ENCODE data around the gene TRMT112. TPM values are rescaled to one million over a fixed set of nuclear protein-coding genes. Genes with fewer than 3 reads are reported as not detected.

The TRMT112 gene
- total RNA-seq, 1 donor from 2014 or later: 156 TPM

DNA sequence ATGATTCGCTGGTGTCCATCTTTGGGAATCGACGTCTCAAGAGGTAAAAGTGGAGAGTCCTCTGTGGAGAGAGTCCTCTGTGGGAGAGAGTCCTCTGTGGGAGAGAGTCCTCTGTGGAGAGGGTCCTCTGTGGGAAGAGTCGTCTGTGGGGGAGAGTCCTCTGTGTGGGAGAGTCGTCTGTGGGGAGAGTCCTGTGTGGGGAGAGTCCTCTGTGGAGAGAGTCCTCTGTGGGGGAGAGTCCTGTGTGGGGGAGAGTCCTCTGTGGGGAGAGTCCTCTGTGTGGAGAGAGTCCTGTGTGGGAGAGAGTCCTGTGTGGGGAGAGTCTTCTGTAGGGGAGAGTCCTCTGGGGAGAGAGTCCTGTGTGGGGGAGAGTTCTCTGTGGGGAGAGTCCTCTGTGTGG lies 3.7 kb upstream of the TRMT112 start:
- no peaks in the 10 kb centered on the region for H3K27me3 Mint-ChIP-seq
- DNase-seq (no peak), ATAC-seq (ENCODE audit: low read depth) (no peak)
- CTCF ChIA-PET: no interaction called here
- intact Hi-C loops (cut with micrococcal nuclease): no loop called here
- H3K9me3 Mint-ChIP-seq: no peaks in the 10 kb centered on the region
- H3K4me3 Mint-ChIP-seq: no peak overlapping the region
- POLR2A ChIA-PET: no interaction called here
- H3K27ac Mint-ChIP-seq: peak overlapping the region; percentile 19
- peaks cover 35% of the 10 kb centered on the region for H3K36me3 Mint-ChIP-seq (ENCODE audit: low read depth)
- TF ChIP-seq, protein P1, sequence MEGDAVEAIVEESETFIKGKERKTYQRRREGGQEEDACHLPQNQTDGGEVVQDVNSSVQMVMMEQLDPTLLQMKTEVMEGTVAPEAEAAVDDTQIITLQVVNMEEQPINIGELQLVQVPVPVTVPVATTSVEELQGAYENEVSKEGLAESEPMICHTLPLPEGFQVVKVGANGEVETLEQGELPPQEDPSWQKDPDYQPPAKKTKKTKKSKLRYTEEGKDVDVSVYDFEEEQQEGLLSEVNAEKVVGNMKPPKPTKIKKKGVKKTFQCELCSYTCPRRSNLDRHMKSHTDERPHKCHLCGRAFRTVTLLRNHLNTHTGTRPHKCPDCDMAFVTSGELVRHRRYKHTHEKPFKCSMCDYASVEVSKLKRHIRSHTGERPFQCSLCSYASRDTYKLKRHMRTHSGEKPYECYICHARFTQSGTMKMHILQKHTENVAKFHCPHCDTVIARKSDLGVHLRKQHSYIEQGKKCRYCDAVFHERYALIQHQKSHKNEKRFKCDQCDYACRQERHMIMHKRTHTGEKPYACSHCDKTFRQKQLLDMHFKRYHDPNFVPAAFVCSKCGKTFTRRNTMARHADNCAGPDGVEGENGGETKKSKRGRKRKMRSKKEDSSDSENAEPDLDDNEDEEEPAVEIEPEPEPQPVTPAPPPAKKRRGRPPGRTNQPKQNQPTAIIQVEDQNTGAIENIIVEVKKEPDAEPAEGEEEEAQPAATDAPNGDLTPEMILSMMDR (IDR thresholded peaks at IDR 0.05): no peak
- H3K4me1 Mint-ChIP-seq: peaks cover 23% of the 10 kb centered on the region

DNA sequence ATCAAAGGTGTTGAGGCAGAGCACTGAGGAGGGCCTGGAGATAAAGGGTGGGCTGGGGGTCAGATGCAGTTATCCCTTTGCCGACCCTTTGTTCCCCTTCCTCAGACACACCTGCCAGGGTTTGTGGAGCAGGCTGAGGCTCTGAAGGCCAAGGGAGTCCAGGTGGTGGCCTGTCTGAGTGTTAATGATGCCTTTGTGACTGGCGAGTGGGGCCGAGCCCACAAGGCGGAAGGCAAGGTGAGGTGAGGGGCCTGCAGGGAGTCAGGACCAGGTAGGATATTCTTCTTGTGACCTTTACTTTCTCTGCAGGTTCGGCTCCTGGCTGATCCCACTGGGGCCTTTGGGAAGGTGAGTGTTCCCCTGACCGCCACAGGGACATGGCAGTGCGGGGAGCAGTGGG lies 3.2 kb upstream of the TRMT112 start:
- peaks cover 23% of the 10 kb centered on the region for H3K4me1 Mint-ChIP-seq
- POLR2A ChIA-PET: interaction anchor here (1.3 to 4.9 kb wide), 2 partner anchors 11 to 15 kb away, joined by 3 to 77 read pairs; no protein-coding TSS in a partner anchor

GRCh38 chr11:64318766-64319761 lies 1.7 kb upstream of the TRMT112 start:
- POLR2A ChIA-PET: interaction anchor here (0.6 to 4.9 kb wide), 15 partner anchors 12 to 1352 kb away, joined by 3 to 94 read pairs (median 8); partner anchors contain the start of genes CCDC88B, ESRRA and FERMT3
- H3K27me3 Mint-ChIP-seq: no peaks in the 10 kb centered on the region
- DNase-seq: no peak
- peak overlapping the region; percentile 99 for H3K27ac Mint-ChIP-seq
- H3K4me3 Mint-ChIP-seq: peak overlapping the region; percentile 94
- H3K4me1 Mint-ChIP-seq: peaks cover 23% of the 10 kb centered on the region
- H3K36me3 Mint-ChIP-seq (ENCODE audit: low read depth): peaks cover 45% of the 10 kb centered on the region
- H3K9me3 Mint-ChIP-seq: no peaks in the 10 kb centered on the region
- intact Hi-C loops (cut with micrococcal nuclease): loop anchor here (1.0 to 5.0 kb wide), 9 partner anchors 12 to 423 kb away; partner anchors contain the start of genes CCDC88B, DNAJC4, NAA40 and NRXN2
- ATAC-seq (ENCODE audit: low read depth): no peak
- CTCF ChIA-PET: interaction anchor here (1.0 to 4.2 kb wide), 7 partner anchors 12 to 370 kb away, joined by 3 to 138 read pairs (median 27); partner anchors contain the start of gene ESRRA
- TF ChIP-seq, protein P1 (IDR thresholded peaks at IDR 0.05): no peak

More for the DNA sequence above, 3.2 kb upstream of the TRMT112 start:
- CTCF ChIA-PET: interaction anchor here (1.0 kb wide), 1 partner anchor 34 kb away, joined by 3 read pairs; no protein-coding TSS in a partner anchor
- H3K27ac Mint-ChIP-seq: peak overlapping the region; percentile 30
- TF ChIP-seq, protein P1 (IDR thresholded peaks at IDR 0.05): no peak
- no peaks in the 10 kb centered on the region for H3K27me3 Mint-ChIP-seq
- H3K4me3 Mint-ChIP-seq: no peak overlapping the region
- no peaks in the 10 kb centered on the region for H3K9me3 Mint-ChIP-seq
- H3K36me3 Mint-ChIP-seq (ENCODE audit: low read depth): peaks cover 35% of the 10 kb centered on the region
- DNase-seq (no peak), ATAC-seq (ENCODE audit: low read depth) (no peak)
- intact Hi-C loops (cut with micrococcal nuclease): no loop called here

GRCh38 chr11:64317961-64318765 lies 804 bp upstream of the TRMT112 start, which contains the start of gene PRDX5:
Gene PRDX5, plus strand, starts transcription at chr11:64318121. Its CDS starts 95 bp downstream, at chr11:64318216.
- POLR2A ChIA-PET: interaction anchor here (0.5 to 4.9 kb wide), 47 partner anchors 9 to 1950 kb away, joined by 3 to 94 read pairs (median 5); partner anchors contain the start of genes C11orf98, CCDC88B, CSKMT and ESRRA
- DNase-seq (peak; percentile 91), ATAC-seq (ENCODE audit: low read depth) (peak; percentile 81)
- Mint-ChIP-seq H3K4me3 (peak within 1 kb of the TSS; percentile 94), H3K27ac (peak within 1 kb of the TSS; percentile 99), H3K27me3 (no peaks in the 10 kb centered on the region), H3K4me1 (peaks cover 23% of the 10 kb centered on the region), H3K9me3 (no peaks in the 10 kb centered on the region), H3K36me3 (ENCODE audit: low read depth) (peaks cover 50% of the 10 kb centered on the region)
- TF ChIP-seq, protein P1 (IDR thresholded peaks at IDR 0.05): no peak
- intact Hi-C loops (cut with micrococcal nuclease): loop anchor here (1.0 to 5.0 kb wide), 14 partner anchors 13 to 424 kb away; partner anchors contain the start of genes CCDC88B, DNAJC4, ESRRA and GPR137
- CTCF ChIA-PET: interaction anchor here (0.8 to 4.2 kb wide), 22 partner anchors 9 to 406 kb away, joined by 3 to 138 read pairs (median 7); partner anchors contain the start of genes BAD, CATSPERZ, CCDC88B and ESRRA

Measured in activated B cell treated with CpG ODN at 0.5 μM for 24 hours (primary cell).